ENCODE results near the gene HDAC5.

DNA sequence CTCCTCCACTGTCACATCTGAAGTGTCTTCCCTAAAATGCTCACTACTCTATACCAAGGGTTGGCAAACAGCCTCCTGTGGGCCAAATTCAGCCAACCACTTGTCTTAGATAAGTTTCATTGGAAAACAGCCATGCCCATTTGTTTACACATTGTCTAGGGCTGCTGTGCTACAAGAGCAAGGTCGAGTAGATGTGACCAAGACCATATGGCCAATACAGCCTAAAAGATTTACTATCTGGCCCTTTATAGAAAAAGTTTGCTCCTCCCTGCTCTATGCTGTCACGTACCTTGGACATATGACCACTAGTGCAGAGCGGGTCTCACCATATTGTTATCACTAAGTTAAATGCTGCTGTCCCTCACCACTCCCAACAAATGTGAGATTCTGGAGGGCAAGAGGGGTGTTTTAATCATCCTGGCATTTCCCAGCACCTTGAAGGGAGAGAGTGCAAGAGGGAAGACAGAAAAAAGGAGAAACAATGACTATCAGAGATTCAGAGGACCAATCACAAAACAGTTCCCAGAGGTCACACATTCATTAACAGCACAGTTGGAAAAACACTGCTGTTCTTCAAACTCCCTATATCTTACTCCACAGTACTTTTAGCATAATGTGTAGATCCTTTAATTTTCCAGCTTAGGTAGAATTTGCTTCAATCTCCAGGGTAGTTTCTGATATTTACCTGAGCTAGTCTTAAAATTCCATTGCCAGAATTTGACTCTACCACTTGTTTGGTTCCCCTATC, 70.1 kb downstream of the HDAC5 start:
- TF ChIP-seq, protein P1, sequence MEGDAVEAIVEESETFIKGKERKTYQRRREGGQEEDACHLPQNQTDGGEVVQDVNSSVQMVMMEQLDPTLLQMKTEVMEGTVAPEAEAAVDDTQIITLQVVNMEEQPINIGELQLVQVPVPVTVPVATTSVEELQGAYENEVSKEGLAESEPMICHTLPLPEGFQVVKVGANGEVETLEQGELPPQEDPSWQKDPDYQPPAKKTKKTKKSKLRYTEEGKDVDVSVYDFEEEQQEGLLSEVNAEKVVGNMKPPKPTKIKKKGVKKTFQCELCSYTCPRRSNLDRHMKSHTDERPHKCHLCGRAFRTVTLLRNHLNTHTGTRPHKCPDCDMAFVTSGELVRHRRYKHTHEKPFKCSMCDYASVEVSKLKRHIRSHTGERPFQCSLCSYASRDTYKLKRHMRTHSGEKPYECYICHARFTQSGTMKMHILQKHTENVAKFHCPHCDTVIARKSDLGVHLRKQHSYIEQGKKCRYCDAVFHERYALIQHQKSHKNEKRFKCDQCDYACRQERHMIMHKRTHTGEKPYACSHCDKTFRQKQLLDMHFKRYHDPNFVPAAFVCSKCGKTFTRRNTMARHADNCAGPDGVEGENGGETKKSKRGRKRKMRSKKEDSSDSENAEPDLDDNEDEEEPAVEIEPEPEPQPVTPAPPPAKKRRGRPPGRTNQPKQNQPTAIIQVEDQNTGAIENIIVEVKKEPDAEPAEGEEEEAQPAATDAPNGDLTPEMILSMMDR (IDR thresholded peaks at IDR 0.05; ENCODE audit: low read length), result no peak
- TF ChIP-seq EZH2 (IDR thresholded peaks at IDR 0.05; ENCODE audit: borderline replicate concordance, low read length), result no peak

Data from OCI-LY1 (cell line).